Adrenal gland (tissue), 12 donors: ENCODE results near the gene TRAPPC14. TPM values are rescaled to one million over a fixed set of nuclear protein-coding genes. Genes with fewer than 3 reads are reported as not detected.

Source experiments
- DNase-seq, 7 donors: peaks; one replicate each; pipeline ENCODE4 v3.0.0-alpha.2; 2019 to 2020
- H3K27ac ChIP-seq, 5 donors: fragments of 200-600 bp; sonication (generic) in 4 of 5; 1 replicate in 3 of 5; 2 replicates in 2 of 5; pipeline versions ENCODE4 v1.5.1 to v1.8.0; 2016 to 2020; ENCODE audit warnings: mild to moderate bottlenecking in 1 of 5
- H3K27me3 ChIP-seq: fragments of 200-600 bp; 2 replicates; pipeline ENCODE4 v1.8.0; 2021
- H3K36me3 ChIP-seq, 2 donors: fragments of 200-600 bp; replicated peaks in 1 of 2; 1 replicate in 1 of 2; 2 replicates in 1 of 2; pipeline versions ENCODE4 v1.5.1 to v1.8.0; 2018 to 2022
- H3K4me1 ChIP-seq, 2 donors: fragments of 200-600 bp; replicated peaks in 1 of 2; 1 replicate in 1 of 2; 2 replicates in 1 of 2; pipeline versions ENCODE4 v1.5.1 to v1.8.0; 2018 to 2021
- H3K4me3 ChIP-seq, 4 donors: fragments of 200-600 bp; sonication (generic) in 3 of 4; one replicate each; pipeline ENCODE4 v1.5.1; 2016 to 2018
- H3K9me3 ChIP-seq, 3 donors: fragments of 200-600 bp; sonication (generic) in 1 of 3; replicated peaks in 1 of 3; 1 replicate in 2 of 3; 2 replicates in 1 of 3; pipeline versions ENCODE4 v1.5.1 to v1.8.0; 2016 to 2021
- POLR2A ChIP-seq, 2 donors: fragments of 450-650 bp; IDR thresholded peaks; one replicate each; pipeline ENCODE4 v1.6.1; 2017; ENCODE audit warnings: antibody characterized with exemption in 2 of 2, mild to moderate bottlenecking in 2 of 2, moderate library complexity in 1 of 2
- WGBS, 4 donors: extraction: QIAGEN DNeasy Blood & Tissue Kit in 2 of 4; methylation state at CpG; one replicate each; pipeline versions ENCODE4 v1.1.5 to v1.1.7; 2013 to 2017; 5-methylcytosine and 5-hydroxymethylcytosine counted together
- intact Hi-C, 2 donors: fragments of 100-400 bp; cut with DNase I; formaldehyde crosslinking; loops; one replicate each; pipeline versions ENCODE4 v1.14.1 to v1.15.0; 2022 to 2023
- polyA plus RNA-seq, 3 donors: library from polyadenylated mRNA; stranded (reverse); fragments of 200-250 nt in 2 of 3; fragments of 350-450 nt in 1 of 3; fragmentation: Illumina TruSeq in 1 of 3; extraction: RNeasy Lipid Tissue Mini Kit (QIAGEN cat#74804) in 1 of 3; gene quantifications; one replicate each; pipeline ENCODE4 v1.2.3, GENCODE V29; 2013 to 2014
- total RNA-seq, 9 donors: library from RNA; depleted of rRNA in 4 of 9; stranded (reverse); fragments of >200 nt in 4 of 9; fragments of 120-200 nt in 1 of 9; fragmentation: NEBNext Ultra II Directional in 1 of 9; extraction: Animal tissue kit (Norgen Biotek cat#: 25700) in 1 of 9; gene quantifications; one replicate each; pipeline versions ENCODE4 v1.1.0 to v1.2.4, GENCODE V29; 2013 to 2023
- TF ChIP-seq, protein P1 (sequence below), 6 experiments: fragments of 450-650 bp in 4 of 6; fragments of 200-600 bp in 2 of 6; sonication (generic) in 1 of 6; IDR thresholded peaks; 1 replicate in 5 of 6; 2 replicates in 1 of 6; pipeline versions ENCODE4 v1.5.1 to v1.8.0; 2016 to 2021; ENCODE audit warnings: antibody characterized with exemption in 6 of 6, mild to moderate bottlenecking in 2 of 6, moderate library complexity in 1 of 6
- donor health status: healthy with polysubstance abuse.
- donor health status: Bipolar disorder and iron deficiency.
- donor health status: DM: yes; HTN: yes; CAD: no.
- donor health status: DM: no; HTN: no; CAD: no.
- donor health status: DM: no; HTN: no; CAD: no.
- donor health status: DM: yes; HTN: yes; CAD: no.

Gene TRAPPC14
- total and polyA plus RNA-seq, 12 donors = 4.3 to 57.7 (median 17.5) TPM

DNA sequence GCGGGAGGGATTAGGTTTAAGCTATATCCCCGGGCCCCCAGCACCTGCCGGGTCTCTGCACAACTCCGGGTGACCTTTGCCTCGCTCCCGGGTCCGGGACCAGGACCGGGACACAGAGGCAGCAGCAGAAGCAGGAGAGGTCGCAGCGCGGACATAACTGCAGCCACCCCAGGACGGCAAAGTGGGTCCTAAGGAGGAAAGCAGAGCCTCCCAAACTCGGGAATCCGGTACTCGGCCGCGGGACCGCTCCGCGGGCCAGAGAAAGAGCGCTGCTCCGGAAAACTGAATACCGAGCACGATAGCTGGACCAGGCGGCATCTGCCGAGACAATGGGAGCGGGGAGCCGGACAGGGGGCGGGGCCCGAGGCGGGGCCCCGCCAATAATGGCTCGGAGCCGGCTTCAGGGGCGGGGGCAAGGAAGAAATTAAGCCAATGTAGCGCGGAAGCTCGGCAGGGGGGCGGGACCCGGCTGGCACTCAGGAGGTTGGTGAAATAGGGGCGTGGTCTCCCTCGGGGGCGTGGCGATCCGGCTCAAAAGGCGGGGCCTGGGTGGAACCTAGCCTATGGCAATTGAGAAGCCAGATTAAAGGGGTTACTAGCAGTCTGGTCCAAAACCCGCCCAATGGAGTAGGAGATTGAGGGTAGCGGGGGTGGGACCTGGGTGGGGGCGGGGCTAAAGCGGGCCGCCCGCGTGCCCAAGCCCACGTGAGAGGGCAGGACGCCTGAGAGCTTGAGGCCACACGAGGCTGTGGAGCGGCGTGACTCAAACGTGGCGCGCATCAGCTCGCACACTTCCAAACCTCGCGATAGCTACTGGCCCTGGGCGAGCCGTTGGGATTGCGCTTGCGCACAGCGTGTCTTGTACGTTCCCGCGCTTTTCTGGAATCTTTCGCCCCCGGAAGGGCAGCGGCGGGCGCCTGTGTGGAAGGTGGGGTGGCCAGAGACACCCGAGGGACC lies 18.8 kb upstream of the TRAPPC14 start, which contains the start of the genes GPC2 and STAG3:
Gene GPC2 (minus strand): TSS at position 337 of the 957 bp plus-strand sequence. CDS start 182 bp downstream, at position 155.
Gene STAG3 (plus strand): TSS at position 874 of the 957 bp plus-strand sequence. CDS start 2,639 bp downstream, outside the sequence.
- Histone ChIP-seq H3K36me3 (no peaks in the 10 kb centered on the region), H3K4me1 (peaks cover 0 to 5% of the 10 kb centered on the region in 2 donors), H3K9me3 (no peaks in the 10 kb centered on the region), H3K27ac (no peak within 1 kb of the TSS), H3K4me3 (peak within 1 kb of the TSS in 1 of 4 donors; percentile 46), H3K27me3 (no peaks in the 10 kb centered on the region)
- TF ChIP-seq, protein P1, sequence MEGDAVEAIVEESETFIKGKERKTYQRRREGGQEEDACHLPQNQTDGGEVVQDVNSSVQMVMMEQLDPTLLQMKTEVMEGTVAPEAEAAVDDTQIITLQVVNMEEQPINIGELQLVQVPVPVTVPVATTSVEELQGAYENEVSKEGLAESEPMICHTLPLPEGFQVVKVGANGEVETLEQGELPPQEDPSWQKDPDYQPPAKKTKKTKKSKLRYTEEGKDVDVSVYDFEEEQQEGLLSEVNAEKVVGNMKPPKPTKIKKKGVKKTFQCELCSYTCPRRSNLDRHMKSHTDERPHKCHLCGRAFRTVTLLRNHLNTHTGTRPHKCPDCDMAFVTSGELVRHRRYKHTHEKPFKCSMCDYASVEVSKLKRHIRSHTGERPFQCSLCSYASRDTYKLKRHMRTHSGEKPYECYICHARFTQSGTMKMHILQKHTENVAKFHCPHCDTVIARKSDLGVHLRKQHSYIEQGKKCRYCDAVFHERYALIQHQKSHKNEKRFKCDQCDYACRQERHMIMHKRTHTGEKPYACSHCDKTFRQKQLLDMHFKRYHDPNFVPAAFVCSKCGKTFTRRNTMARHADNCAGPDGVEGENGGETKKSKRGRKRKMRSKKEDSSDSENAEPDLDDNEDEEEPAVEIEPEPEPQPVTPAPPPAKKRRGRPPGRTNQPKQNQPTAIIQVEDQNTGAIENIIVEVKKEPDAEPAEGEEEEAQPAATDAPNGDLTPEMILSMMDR (IDR thresholded peaks at IDR 0.05) = no peak
- TF ChIP-seq POLR2A (IDR thresholded peaks at IDR 0.05) = no peak
- 1 to 9% (median 4%) methylated on average over 37 to 78 of the region's 78 CpGs for WGBS, 4 donors
- intact Hi-C loops = no loop called here
- DNase-seq = peak; percentile 95 to 98 (median 97)

- WGBS, 4 donors = 55 to 61% (median 56%) methylated on average over 14 of the region's 14 CpGs
- Histone ChIP-seq H3K27me3 (peaks cover 4% of the 10 kb centered on the region), H3K4me1 (peaks cover 0 to 8% of the 10 kb centered on the region in 2 donors), H3K9me3 (no peaks in the 10 kb centered on the region), H3K27ac (no peak overlapping the region), H3K4me3 (peak overlapping the region in 1 of 4 donors; percentile 46), H3K36me3 (no peaks in the 10 kb centered on the region)
- intact Hi-C loops = no loop called here
- DNase-seq = no peak
- TF ChIP-seq POLR2A (IDR thresholded peaks at IDR 0.05) = no peak
- TF ChIP-seq, protein P1 (IDR thresholded peaks at IDR 0.05) = no peak
Observed at GRCh38 chr7:100176096-100177044, 17.8 kb upstream of the TRAPPC14 start.

DNA sequence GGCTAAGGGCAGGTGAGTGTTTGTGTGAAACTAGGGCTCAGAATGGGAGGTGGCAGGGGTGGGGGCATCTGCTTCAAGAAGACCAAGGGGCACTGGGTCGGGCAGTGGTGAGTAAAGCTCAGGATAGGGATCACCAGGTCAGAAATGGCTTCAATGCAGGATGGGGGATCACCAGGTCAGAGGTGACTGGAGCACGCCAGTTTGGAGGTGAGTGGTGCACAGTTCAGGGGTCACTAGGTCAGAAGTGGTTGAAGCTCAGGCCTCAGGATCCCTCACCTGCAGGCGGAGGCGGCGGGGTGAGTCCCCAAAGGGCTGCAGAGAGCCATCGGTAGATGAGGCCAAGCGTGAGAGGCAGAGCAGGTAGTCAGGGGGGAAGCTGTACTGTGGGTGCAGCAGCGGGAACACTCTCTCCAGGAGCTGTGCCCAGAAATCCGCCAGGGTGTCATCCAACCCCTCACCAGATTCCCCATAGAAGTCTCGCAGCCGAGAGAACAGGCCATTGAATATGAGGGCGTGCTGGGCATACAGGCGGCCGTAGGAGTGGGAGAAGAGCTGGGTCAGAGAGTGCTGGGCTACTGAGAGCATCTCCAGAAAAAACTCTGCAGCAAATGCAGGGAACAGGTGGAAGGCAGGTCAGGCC lies 16.9 kb upstream of the TRAPPC14 start:
- Histone ChIP-seq H3K27me3 (peaks cover 10% of the 10 kb centered on the region), H3K9me3 (no peaks in the 10 kb centered on the region), H3K4me1 (peaks cover 0 to 12% of the 10 kb centered on the region in 2 donors), H3K4me3 (no peak overlapping the region), H3K27ac (no peak overlapping the region), H3K36me3 (no peaks in the 10 kb centered on the region)
- 94 to 98% (median 95%) methylated on average over 14 of the region's 14 CpGs for WGBS, 4 donors
- intact Hi-C loops = no loop called here
- DNase-seq = no peak
- no peak for TF ChIP-seq POLR2A (IDR thresholded peaks at IDR 0.05)
- TF ChIP-seq, protein P1 (IDR thresholded peaks at IDR 0.05) = no peak
